ENCODE data around the gene NFAT5.
"Not testable (repeated sequence)": the region's sequence is repeated elsewhere in the genome, so short reads cannot be mapped to it uniquely, and the experiment has no call there.

NFAT5 gene

DNA sequence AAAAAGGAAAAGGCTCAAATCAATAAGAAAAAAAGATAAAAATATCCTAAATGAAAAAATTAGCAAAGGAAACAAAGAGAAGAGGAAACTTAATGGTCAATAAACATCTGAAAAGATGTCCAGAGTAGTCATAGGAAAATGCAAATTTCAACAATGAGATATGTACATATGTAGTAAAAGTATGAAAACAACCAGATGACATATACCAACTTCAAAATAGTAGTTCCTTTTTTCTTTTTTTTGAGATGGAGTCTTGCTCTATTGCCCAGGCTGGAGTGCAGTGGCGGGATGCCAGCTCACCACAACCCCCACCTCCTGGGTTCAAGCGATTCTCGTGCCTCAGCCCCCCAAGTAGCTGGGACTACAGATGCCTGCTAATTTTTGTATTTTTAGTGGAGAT, 21.7 kb upstream of the NFAT5 start:
- Histone ChIP-seq H3K27ac (no peak overlapping the region), H3K27me3 (no peaks in the 10 kb centered on the region), H3K4me1 (ENCODE audit: control insufficient read depth in 1 of 2, insufficient read depth in 1 of 2, low read depth in 1 of 2, low read length in 1 of 2) (peaks cover 7 to 11% of the 10 kb centered on the region in 2 experiments), H3K4me3 (ENCODE audit: low read depth in 1 of 2, low read length in 1 of 2) (no peak overlapping the region), H3K36me3 (no peaks in the 10 kb centered on the region), H3K9me3 (no peaks in the 10 kb centered on the region)
- TF ChIP-seq, protein P1, sequence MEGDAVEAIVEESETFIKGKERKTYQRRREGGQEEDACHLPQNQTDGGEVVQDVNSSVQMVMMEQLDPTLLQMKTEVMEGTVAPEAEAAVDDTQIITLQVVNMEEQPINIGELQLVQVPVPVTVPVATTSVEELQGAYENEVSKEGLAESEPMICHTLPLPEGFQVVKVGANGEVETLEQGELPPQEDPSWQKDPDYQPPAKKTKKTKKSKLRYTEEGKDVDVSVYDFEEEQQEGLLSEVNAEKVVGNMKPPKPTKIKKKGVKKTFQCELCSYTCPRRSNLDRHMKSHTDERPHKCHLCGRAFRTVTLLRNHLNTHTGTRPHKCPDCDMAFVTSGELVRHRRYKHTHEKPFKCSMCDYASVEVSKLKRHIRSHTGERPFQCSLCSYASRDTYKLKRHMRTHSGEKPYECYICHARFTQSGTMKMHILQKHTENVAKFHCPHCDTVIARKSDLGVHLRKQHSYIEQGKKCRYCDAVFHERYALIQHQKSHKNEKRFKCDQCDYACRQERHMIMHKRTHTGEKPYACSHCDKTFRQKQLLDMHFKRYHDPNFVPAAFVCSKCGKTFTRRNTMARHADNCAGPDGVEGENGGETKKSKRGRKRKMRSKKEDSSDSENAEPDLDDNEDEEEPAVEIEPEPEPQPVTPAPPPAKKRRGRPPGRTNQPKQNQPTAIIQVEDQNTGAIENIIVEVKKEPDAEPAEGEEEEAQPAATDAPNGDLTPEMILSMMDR (IDR thresholded peaks at IDR 0.05), result no peak

DNA sequence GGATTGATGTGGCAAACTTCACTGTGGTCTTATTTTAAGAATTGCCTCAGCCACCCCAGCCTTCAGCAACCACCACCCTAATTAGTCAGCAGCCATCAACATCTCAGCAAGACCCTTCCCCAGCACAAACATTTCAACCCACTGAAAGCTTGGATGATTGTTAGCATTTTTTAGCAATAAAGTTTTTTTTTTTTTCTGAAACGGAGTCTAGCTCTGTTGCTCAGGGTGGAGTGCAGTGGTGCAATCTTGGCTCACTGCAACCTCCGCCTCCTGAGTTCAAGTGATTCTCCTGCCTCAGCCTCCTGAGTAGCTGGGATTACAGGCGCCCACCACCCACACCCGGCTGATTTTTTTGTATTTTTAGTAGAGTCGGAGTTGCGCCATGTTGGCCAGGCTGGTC, 19.1 kb upstream of the NFAT5 start:
- not testable (repeated sequence) for H3K36me3 ChIP-seq; H3K4me3 ChIP-seq (ENCODE audit: low read depth in 1 of 2, low read length in 1 of 2); H3K27ac ChIP-seq; H3K9me3 ChIP-seq; H3K27me3 ChIP-seq; H3K4me1 ChIP-seq (ENCODE audit: control insufficient read depth in 1 of 2, insufficient read depth in 1 of 2, low read depth in 1 of 2, low read length in 1 of 2)

DNA sequence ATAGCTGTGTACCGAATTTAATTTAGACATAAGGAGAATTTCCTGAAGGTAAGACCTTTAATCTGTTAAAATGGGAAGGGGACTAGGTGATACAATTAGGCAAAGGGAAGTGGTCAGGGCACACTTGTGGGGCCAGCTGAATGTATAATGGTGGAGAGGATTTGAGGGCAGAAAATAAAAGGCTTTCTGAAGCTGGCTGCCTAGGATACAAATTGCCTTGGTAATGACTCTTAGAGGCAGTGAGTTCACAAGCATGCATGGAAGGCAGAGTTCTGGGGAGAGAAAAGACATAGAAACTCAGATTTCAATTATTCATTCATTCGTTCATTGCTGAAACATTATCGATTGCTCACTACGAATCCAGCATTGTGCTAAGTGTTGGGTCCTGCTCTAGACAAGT, 12.4 kb upstream of the NFAT5 start:
- Histone ChIP-seq H3K4me3 (ENCODE audit: low read depth in 1 of 2, low read length in 1 of 2) (no peak overlapping the region), H3K27ac (no peak overlapping the region), H3K9me3 (no peaks in the 10 kb centered on the region), H3K4me1 (ENCODE audit: control insufficient read depth in 1 of 2, insufficient read depth in 1 of 2, low read depth in 1 of 2, low read length in 1 of 2) (peaks cover 3 to 8% of the 10 kb centered on the region in 2 experiments), H3K36me3 (no peaks in the 10 kb centered on the region), H3K27me3 (no peaks in the 10 kb centered on the region)
- TF ChIP-seq, protein P1 (IDR thresholded peaks at IDR 0.05), result no peak

DNA sequence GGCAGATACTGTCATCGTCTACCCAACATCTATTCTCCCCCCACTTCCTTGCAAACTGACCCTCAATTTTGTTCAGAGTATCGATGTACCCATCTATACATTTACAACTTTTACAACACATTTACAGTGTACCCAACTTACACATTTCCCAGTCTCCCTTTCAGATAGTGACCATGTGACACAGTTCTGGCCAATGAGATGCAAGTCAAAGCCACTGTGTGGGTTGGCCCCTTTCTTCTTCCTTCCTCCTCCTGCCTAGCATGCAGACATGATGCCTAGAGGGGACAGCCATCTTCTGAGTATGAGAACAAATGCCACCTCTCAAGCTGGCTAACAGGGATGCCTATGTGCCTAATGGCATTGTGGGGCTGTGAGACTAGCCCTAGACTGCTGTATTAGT, 11.3 kb upstream of the NFAT5 start:
- Histone ChIP-seq H3K36me3 (no peaks in the 10 kb centered on the region), H3K9me3 (no peaks in the 10 kb centered on the region), H3K27me3 (no peaks in the 10 kb centered on the region), H3K4me1 (ENCODE audit: control insufficient read depth in 1 of 2, insufficient read depth in 1 of 2, low read depth in 1 of 2, low read length in 1 of 2) (peaks cover 3 to 8% of the 10 kb centered on the region in 2 experiments), H3K4me3 (ENCODE audit: low read depth in 1 of 2, low read length in 1 of 2) (no peak overlapping the region), H3K27ac (no peak overlapping the region)
- TF ChIP-seq, protein P1 (IDR thresholded peaks at IDR 0.05), result no peak

DNA sequence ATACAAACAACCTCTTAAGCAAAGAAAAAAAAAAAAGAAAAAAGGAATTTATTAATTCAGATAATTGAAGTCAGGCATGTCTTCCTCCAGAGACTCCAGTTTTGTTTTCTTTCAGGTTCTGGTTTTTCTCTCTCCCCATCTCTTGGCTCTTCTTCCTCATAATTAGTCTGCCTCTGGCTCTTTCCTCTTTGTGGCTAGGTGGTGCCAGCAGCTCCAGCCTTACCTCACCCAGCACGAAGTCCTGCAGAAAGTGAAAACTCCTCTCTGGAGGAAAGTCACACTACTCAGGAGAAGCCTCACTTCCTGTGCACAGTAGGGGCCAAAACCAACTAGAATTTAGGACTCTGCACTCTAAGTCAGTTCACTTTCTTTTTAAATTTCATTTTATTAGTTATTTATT, 10.3 kb upstream of the NFAT5 start:
- TF ChIP-seq, protein P1 (IDR thresholded peaks at IDR 0.05), result no peak
- no peaks in the 10 kb centered on the region for H3K27me3 ChIP-seq

DNA sequence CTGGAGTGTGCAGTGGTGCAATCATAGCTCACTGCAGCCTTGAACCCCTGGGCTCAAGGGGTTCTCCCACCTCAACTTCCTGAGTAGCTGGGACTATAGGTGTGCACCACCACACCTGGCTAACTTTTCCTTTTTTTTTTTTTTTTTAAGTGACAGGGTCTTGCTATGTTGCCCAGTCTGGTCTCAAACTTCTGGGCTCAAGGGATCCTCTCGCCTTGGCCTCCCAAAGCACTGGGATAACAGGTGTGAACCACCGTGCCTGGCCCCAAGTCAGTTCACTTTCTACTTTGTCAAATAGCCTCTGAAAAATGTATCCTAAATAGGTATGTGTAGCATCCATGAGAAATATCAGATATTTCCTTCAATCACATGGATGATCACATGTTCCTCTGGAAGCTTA, 9.9 kb upstream of the NFAT5 start:
- TF ChIP-seq, protein P1 (IDR thresholded peaks at IDR 0.05), result no peak
- Histone ChIP-seq H3K27me3 (no peaks in the 10 kb centered on the region), H3K27ac (no peak overlapping the region), H3K4me1 (ENCODE audit: control insufficient read depth in 1 of 2, insufficient read depth in 1 of 2, low read depth in 1 of 2, low read length in 1 of 2) (peaks cover 3 to 8% of the 10 kb centered on the region in 2 experiments), H3K36me3 (no peaks in the 10 kb centered on the region), H3K9me3 (no peaks in the 10 kb centered on the region), H3K4me3 (ENCODE audit: low read depth in 1 of 2, low read length in 1 of 2) (no peak overlapping the region)

More for the DNA sequence above, 10.3 kb upstream of the NFAT5 start:
- Histone ChIP-seq H3K27ac (no peak overlapping the region), H3K4me1 (ENCODE audit: control insufficient read depth in 1 of 2, insufficient read depth in 1 of 2, low read depth in 1 of 2, low read length in 1 of 2) (peaks cover 3 to 8% of the 10 kb centered on the region in 2 experiments), H3K4me3 (ENCODE audit: low read depth in 1 of 2, low read length in 1 of 2) (no peak overlapping the region), H3K9me3 (no peaks in the 10 kb centered on the region), H3K36me3 (no peaks in the 10 kb centered on the region)

Measured in neutrophil (primary cell).